ENCODE measurements around the gene BEST2.
"Not testable (repeated sequence)": the region's sequence is repeated elsewhere in the genome, so short reads cannot be mapped to it uniquely, and the experiment has no call there.

The BEST2 gene

DNA sequence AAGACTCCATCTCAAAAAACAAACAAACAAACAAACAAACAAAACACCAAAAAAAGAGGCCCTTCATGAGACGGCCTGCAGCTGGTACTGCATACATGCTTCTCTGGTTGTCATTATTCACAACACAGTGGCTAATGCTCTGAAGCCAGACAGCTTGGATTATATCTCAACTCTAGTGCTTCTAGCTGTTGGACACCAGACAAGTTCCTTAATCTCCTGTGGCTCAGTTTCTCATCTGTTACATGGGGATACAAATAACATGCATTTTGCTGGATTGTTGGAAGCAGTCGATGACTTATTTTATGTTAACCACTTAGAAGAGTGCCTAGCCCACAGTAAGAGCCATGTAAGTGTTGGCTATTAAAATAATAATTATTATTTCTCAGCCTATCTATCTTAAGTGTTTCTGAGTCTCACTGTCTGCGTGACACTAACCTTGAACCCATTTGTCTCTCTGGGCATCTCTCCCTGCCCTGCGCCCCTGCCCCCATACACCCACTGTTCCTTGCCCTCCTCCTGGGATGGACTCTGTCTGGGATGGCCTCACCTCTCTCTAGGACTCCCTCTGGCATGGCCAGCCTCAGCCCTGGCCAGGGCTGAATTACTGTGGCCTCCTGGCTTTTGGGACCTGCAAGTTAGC is 36.6 kb downstream of the BEST2 start:
- DNase-seq, result no peak

DNA sequence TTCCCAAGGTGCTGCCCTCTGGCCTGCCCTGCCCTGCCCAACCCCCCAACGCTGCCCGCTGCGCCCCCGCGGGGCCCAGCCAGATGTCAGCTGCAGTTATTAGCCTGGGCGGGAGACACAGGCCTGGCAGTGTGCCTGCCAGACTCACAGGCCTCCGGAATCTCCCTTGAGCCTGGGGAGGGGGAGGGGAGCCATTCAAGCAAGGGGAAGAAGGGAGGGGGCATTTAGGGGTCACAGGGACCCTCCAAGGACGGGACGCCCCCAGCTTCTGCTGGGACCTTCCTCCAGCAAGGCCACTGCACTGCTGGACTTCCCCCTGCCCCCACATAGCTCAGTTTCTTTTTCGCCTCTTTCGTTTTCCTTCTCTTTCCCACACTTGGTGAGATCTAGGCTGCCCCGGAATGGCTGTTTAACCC is 37.1 kb downstream of the BEST2 start:
- DNase-seq, result peak in 3 of 5 experiments; percentile 45 to 63 (median 53)

DNA sequence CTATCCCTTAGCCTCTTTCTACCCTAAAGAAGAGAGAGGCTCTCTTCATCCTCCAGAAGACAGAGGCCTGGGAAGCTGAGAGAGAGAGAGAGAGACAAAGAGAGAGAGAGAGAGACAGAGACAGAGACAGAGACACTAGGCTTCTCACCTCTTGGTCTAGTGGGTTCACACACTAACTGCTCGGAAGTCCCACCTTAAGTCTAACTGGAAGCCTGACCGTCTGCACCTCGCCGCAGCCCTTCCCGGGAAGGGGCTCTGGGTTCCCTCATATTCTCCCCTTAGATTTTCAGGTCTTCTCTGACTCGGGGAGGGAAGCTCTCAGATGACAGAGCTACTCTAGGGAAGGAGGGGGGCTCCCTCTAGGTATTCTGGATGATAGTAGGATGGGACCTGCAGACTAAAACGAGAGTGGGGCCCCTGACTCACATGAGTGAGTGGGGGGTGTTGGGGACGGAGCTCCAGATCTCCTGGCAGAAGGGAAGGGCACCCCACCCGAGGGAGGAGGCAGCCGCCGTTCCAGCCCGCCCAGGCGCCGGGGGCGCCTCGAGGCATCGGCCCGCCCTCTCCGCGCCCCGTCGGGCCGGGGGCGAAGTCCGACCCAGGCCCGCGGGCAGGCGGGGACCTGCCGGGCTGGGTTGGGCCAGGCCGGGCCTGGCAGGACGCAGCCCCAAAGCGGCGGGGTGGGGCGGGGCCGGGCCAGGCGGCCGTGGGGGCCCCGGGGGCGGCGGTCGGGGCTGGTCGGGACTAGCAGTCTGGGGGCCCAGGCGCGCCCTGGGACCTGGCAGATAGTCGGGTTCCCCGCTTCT is 37.7 kb downstream of the BEST2 start:
- DNase-seq, result peak in 2 of 5 experiments; percentile 28 to 38

DNA sequence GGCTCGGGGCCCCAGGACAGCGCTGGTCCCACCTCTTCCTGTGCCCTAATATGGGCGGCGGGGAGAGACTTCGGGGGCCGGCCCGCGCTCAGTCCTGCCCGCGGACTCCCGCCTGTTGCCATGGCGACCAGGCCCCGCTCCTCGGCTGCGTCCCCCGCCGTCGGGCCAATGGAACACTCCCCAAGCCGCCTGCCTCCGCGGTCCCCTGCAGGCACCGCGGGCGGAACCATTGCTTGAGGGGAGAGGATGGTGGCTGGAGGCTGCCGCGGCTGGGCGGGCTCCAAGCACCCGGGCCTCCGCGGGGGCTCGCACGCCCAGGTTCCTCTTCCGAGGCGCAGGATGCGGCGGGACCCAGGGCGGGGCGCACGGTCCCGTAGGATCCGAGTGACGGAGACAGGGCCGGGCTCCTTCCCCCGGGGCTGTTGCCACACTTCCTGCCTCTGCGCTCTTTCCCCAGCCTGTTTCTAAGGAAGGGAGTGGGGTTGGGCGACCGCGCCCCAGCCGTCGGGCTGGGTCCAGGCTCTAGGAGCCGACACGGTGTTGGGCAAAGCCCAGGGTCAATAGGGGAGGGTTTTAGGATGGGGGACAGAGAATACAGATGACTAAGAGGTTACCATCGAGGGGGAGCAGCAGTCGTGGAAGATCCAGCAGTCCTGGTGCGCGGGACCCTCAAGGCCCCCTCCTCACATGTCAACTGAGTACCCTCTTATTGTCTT is 38.5 kb downstream of the BEST2 start:
- DNase-seq, result peak; percentile 81 to 98 (median 89)

DNA sequence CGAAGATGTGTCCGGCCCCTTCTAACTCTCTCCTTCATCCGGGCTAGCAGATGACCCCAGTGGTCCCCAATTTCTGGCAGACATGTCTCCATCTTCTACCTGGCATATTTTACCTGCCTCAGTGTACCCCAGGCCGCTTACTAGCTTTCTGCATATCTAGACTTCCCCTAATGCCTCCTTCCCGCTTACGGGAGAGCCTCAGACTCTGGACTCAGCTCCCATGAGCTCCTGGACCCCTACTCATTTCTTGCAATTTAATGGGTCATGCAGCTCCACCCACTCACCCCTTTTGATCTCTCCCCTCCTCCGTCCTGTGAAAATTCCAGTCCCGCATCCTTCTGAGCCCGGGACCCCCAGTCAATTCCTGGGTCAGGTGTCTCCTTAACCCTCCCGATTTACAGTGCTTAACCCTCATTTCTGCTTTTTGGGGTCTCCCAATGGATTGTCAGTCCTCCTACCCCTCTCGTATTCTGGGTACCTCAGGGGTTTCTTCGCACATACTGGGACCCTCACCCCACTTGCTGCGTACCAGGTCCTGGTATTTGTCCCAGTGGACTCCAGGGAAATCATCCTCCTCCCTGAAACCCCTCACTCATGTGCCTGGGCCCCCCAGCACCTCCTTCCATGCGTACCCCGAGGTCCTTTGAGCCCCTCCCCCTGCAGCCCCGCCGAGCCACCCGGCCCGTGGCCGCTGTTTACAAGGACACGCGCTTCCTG is 39.2 kb downstream of the BEST2 start:
- DNase-seq, result no peak

DNA sequence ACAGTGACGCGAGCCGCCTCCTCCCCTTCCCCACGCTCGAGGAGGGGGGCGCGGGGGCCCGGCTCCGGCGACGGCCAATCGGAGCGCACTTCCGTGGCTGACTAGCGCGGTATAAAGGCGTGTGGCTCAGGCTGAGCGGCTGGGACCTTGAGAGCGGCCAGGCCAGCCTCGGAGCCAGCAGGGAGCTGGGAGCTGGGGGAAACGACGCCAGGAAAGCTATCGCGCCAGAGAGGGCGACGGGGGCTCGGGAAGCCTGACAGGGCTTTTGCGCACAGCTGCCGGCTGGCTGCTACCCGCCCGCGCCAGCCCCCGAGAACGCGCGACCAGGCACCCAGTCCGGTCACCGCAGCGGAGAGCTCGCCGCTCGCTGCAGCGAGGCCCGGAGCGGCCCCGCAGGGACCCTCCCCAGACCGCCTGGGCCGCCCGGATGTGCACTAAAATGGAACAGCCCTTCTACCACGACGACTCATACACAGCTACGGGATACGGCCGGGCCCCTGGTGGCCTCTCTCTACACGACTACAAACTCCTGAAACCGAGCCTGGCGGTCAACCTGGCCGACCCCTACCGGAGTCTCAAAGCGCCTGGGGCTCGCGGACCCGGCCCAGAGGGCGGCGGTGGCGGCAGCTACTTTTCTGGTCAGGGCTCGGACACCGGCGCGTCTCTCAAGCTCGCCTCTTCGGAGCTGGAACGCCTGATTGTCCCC is 39.9 kb downstream of the BEST2 start, which contains the start of gene JUNB:
TSS of gene JUNB (plus strand) at position 142 of the 706 bp plus-strand sequence. CDS start at position 428, 286 bp downstream.
- peak; percentile 93 to 98 (median 97) for DNase-seq

DNA sequence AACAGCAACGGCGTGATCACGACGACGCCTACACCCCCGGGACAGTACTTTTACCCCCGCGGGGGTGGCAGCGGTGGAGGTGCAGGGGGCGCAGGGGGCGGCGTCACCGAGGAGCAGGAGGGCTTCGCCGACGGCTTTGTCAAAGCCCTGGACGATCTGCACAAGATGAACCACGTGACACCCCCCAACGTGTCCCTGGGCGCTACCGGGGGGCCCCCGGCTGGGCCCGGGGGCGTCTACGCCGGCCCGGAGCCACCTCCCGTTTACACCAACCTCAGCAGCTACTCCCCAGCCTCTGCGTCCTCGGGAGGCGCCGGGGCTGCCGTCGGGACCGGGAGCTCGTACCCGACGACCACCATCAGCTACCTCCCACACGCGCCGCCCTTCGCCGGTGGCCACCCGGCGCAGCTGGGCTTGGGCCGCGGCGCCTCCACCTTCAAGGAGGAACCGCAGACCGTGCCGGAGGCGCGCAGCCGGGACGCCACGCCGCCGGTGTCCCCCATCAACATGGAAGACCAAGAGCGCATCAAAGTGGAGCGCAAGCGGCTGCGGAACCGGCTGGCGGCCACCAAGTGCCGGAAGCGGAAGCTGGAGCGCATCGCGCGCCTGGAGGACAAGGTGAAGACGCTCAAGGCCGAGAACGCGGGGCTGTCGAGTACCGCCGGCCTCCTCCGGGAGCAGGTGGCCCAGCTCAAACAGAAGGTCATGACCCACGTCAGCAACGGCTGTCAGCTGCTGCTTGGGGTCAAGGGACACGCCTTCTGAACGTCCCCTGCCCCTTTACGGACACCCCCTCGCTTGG is 40.7 kb downstream of the BEST2 start:
- peak; percentile 42 to 92 (median 63) for DNase-seq

DNA sequence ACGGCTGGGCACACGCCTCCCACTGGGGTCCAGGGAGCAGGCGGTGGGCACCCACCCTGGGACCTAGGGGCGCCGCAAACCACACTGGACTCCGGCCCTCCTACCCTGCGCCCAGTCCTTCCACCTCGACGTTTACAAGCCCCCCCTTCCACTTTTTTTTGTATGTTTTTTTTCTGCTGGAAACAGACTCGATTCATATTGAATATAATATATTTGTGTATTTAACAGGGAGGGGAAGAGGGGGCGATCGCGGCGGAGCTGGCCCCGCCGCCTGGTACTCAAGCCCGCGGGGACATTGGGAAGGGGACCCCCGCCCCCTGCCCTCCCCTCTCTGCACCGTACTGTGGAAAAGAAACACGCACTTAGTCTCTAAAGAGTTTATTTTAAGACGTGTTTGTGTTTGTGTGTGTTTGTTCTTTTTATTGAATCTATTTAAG is 41.3 kb downstream of the BEST2 start:
- DNase-seq, result peak in 1 of 5 experiments; percentile 55

DNA sequence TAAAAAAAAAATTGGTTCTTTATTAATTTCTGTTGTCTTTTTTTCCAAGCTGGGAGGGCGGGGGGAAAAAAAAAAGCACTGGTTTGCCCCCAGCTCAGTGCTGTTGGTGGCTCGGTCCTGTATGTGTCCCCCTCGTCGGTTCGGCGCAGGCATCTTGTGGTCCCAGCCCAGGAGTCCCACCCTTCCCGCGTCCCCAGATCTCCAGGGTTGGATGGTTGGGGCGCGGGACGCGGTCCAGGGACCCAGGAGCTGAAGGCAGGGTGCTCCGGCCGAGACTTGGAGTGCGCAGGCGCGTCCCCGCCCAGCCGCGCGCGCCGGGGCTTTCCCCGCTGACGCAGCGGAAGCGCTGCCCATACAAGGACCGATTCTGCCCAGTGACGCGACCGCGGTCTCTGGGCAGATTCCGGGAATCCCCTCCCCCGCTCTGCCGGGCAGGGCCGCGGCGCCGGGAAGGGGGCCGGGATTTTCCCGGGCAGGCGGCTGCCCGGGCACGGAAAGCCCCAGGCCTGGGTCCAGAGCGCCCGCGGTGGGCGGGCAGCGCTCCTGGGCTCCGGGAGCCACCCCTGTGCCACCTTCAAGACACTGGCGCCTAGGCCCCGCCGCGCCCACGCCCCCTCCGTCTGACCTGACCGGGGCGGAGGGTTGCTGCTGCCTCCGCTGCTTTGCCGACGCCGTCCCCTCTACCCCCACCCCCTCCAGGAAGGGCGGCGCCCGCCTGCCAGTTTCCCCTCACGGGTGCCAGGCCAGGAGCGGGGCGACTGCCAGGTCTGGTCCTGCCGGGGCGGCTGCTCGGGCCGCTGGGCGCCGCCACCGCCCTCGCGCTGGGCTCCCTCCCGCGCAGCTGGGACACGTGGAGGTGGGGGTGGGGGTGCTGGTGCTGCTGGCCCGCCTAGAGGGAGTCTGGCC is 42.0 kb downstream of the BEST2 start:
- DNase-seq, result peak; percentile 85 to 97 (median 91)

DNA sequence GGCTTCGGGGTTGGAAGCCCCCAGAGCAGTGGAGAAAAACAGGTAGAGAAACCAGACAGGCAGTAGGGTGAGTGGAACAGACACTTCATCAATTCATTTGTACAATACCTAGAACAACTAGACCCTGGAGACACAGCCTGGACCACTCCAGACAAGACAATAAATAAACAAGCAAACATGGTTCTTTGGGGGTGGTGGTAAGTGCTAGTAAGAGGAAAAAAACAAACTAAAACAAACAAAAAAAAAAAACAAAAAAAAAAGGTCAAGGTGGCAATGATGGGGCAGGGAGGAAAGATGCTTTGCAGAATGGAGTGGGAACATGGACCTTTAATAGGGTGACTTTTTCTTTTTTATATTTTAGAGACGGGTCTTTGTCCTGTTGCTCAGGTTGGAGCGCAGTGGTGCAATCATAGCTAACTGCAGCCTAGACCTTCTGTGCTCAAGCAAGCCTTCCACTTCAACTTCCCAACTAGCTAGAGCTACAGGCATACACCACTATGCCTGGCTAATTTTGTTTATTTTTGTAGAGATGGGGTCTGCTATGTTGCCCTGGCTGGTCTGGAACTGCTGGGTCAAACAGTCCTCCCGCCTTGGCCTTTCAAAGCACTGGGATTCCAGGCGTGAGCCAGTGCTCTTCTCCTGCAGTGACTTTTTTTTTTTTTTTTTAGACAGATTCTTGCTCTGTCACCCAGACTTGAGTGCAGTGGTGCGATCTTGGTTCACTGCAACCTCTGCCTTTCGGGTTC is 42.8 kb downstream of the BEST2 start:
- DNase-seq, result peak in 1 of 5 experiments; percentile 42

DNA sequence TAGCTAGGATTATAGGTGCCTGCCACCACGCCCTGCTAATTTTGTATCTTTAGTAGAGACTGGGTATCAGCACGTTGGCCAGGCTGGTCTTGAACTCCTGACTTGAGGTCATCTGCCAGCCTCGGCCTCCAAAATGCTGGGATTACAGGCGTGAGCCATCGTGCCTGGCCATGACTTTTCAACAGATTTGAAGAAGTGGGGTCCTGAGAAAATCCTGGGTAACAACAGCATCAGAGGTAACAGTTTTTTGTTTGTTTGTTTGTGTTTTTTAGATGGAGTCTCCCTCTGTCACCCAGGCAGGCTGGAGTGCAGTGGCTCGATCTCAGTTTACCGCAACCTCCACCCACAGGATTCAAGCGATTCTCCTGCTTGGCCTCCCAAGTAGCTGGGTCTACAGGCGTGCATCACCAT is 43.4 kb downstream of the BEST2 start:
- DNase-seq, result peak in 1 of 5 experiments; percentile 16

DNA sequence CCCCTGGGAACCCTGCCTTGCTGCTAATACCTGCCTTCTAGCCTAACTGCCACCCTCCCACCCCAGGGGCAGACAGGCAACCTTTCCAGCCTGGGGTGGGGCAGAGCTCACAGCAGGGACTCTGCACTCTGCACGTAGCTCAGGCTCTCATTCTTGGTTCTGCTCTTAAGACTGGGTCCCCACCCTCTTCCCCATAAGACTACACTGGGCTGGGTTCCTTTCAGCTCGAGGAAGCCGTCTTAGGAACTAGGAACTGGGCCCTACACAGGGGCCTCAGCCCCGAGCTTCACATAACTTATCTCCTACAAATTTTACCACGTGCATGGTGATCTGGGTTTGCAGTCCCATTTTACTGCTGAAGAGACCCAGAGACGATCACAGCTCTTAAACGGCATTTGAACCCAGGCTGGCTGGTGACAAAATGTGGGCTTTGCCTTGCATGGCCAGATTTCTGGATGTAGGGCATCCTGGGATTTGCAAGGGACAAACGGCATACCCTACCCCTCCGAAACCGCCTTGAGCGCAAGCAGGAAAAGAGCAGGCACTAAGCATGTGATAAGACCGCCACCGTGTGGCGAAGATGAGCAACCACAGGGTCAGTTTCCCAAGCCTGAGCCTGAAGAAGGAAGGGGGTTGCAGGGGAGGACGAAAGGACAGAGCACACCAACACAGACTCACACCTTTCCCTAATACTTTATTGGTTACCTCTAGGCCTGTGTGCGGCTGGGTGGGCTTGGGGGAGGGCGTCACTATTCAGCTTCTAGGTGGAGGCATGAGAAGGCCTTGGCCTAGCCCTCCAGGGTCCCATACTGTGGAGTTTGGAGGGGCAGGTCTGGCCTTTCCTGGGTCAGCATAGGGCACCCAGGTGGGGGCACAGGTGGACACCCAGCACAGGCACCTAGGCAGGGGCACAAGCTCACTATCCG is 44.8 kb downstream of the BEST2 start:
- peak in 4 of 5 experiments; percentile 52 to 80 (median 66) for DNase-seq

DNA sequence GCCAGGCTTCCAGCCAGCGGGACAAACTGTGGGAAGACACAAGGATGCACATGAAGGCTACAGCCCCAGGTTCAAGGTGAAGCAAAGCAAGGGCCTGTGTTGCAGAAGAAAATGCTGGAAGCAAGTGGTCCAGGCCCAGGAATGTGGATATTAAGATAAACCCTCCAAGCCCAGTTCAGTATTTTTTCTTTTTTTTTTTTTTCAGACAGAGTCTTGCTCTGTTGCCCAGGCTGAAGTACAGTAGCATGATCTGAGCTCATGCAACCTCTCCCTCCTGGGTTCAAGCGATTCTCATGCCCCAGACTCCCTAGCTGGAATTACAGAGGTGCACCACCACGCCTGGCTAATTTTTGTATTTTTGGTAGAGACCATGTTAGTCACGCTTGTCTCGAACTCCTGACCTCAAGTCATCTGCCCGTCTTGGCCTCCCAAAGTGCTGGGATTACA is 45.6 kb downstream of the BEST2 start:
- no peak for DNase-seq

DNA sequence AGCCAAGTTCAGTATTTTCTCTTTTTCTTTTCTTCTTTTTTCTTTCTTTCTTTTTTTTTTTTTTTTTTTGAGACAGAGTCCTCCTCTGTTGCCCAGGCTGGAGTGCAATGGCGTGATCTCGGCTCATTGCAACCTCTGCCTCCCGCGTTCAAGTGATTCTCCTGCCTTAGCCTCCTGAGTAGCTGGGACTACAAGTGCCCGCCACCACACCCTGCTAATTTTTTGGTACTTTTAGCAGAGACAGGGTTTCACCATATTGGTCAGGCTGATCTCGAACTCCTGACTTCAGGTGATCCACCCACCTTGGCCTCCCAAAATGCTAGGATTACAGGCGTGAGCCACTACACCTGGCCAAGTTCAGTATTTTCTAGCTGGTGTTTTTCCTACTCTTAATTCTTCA is 46.0 kb downstream of the BEST2 start:
- not testable (repeated sequence) for DNase-seq

DNA sequence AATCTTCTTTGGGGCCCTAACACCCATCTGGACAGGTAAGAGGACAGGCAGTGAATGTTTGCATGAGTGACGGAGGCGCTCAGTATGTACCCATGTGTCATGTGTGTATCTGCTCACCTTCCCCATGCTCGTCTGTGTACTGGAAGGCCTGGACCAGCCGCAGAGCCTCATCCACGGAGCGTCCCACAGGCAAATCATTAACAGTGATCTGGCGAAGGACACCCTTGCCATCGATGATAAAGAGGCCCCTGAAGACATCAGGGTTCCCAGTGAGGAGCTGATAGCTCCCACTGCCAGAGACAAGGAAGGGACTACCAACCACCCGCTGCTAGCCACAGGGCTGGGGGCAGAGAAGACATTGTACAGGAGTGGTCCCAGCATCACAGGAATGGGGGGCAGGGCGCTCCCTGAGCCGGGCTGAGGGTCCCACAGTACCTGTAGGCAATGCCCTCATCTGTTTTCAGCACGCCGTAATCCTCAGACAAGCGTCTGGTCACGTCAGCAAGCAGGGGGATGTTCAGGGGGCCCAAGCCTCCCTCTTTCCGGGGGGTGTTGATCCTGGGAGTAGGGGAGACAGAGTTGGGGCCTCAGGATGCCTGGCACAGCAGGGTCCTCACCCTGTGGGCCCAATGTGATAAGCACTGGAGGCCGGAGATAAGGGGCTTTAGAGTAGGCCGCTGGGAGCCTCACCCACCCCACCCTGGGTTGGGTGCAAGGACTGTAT is 48.3 kb downstream of the BEST2 start:
- DNase-seq, result no peak

DNA sequence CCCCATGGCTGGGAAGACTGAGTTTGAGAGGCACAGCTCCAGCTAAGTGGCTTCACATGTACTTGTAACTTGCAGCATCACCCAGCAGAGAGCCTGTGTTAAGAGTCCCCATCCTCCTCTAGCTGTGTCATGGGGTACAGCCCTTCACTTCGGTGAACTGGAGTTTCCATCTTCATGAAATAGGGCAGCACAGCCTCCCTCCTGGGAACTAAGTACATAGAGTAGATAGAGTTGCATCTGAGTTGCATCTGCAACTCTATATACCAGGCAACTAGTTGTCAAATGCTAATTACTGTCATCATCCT is 48.8 kb downstream of the BEST2 start:
- DNase-seq, result peak in 1 of 5 experiments; percentile 15

DNA sequence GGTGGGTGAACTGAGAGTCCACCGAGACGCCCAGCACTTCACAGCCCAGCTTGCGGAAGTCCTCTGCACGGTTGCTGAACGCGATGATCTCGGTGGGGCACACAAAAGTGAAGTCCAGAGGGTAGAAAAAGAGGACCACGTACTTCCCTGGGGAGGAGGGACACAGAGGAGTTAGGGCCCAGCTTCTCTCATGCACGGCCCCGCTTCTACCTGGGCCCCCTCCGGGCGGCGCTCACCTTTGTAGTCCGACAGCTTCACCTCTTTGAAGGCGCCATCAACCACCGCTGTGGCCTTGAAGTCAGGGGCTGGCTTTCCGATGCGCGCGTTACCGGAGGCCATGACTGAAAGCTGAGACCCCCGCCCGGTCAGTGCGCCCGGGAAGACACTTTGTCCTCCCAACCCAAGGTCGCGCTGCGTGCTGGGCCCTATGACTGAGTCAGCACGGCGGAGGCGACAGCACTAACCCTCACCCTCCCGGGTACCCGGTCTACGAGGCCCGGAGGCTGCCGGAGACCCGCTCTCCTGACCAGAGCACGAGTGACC is 49.4 kb downstream of the BEST2 start:
- DNase-seq, result peak in 1 of 5 experiments; percentile 15
